Fibroblast of the aortic adventitia (primary cell): Measurements from ENCODE around the gene KCNH1. TPM values are rescaled to one million over a fixed set of nuclear protein-coding genes. Genes with fewer than 3 reads are reported as not detected.

Experiments used
- DNase-seq: peaks from one replicate; pipeline ENCODE4 v3.0.0-alpha.2; 2010; ENCODE audit warnings: low read depth
- H3K4me3 ChIP-seq: 2 replicates; pipeline ENCODE4 v1.5.1; 2011; ENCODE audit warnings: low read depth, mild to moderate bottlenecking, control low read depth, low read length, moderate library complexity
- CTCF ChIP-seq: IDR thresholded peaks from 2 replicates; pipeline ENCODE4 v1.5.1; 2011; ENCODE audit warnings: mild to moderate bottlenecking, low read length, control low read depth, inconsistent platforms; ENCODE audit not compliant: insufficient read depth
- total RNA-seq: library from RNA; depleted of rRNA; stranded (reverse); fragments of >200 nt; gene quantifications from 2 replicates; pipeline ENCODE4 v1.2.3, GENCODE V29; 2012; ENCODE audit warnings: low replicate concordance

The KCNH1 gene
- total RNA-seq, 1 donor = not detected

- TF ChIP-seq CTCF = no peak
- DNase-seq = no peak
- H3K4me3 ChIP-seq = no peak overlapping the region
Measured at GRCh38 chr1:210690236-210690635, 443.7 kb downstream of the KCNH1 start.

GRCh38 chr1:210689826-210690225 is 444.1 kb downstream of the KCNH1 start:
- TF ChIP-seq CTCF = no peak
- no peak overlapping the region for H3K4me3 ChIP-seq
- no peak for DNase-seq

- DNase-seq = no peak
- no peak overlapping the region for H3K4me3 ChIP-seq
- no peak for TF ChIP-seq CTCF
Measured at GRCh38 chr1:210688512-210689234, 445.3 kb downstream of the KCNH1 start.

GRCh38 chr1:210687582-210688279 is 446.2 kb downstream of the KCNH1 start:
- no peak overlapping the region for H3K4me3 ChIP-seq
- no peak for TF ChIP-seq CTCF
- DNase-seq = no peak

- DNase-seq = no peak
- no peak overlapping the region for H3K4me3 ChIP-seq
- TF ChIP-seq CTCF = no peak
Measured at GRCh38 chr1:210686841-210687240, 447.1 kb downstream of the KCNH1 start.

- no peak overlapping the region for H3K4me3 ChIP-seq
- TF ChIP-seq CTCF = no peak
- no peak for DNase-seq
Measured at GRCh38 chr1:210685295-210685650, 448.7 kb downstream of the KCNH1 start.
